Breast epithelium (tissue), 3 donors: ENCODE measurements around the gene SH2D3C.

ENCODE experiments used
- CTCF ChIP-seq, 3 donors: fragments of 450-650 bp; IDR thresholded peaks; one replicate each; pipeline ENCODE4 v1.5.1; 2016 to 2017; ENCODE audit warnings: antibody characterized with exemption in 3 of 3, mild to moderate bottlenecking in 3 of 3, moderate library complexity in 3 of 3
- POLR2A ChIP-seq: fragments of 450-650 bp; IDR thresholded peaks from one replicate; pipeline ENCODE4 v1.6.1; 2016; ENCODE audit warnings: antibody characterized with exemption, mild to moderate bottlenecking, moderate library complexity

GRCh38 chr9:127768698-127769097 lies 9.8 kb downstream of the SH2D3C start:
- TF ChIP-seq CTCF (IDR thresholded peaks at IDR 0.05) (no peak), POLR2A (no peak)
